HEK293 (cell line): ENCODE results near the gene MED10.

Experiments
- CTCF ChIA-PET: fragments of 350-600 bp; formaldehyde crosslinking; extraction: SDS; loops from one replicate; lab custom pipeline; 2021; ENCODE audit warnings: antibody characterized with exemption; lab: Yijun Ruan, JAX
- POLR2A ChIA-PET: fragments of 300-600 bp; formaldehyde crosslinking; extraction: SDS; loops from one replicate; lab custom pipeline; 2020; ENCODE audit warnings: antibody characterized with exemption, inconsistent platforms; lab: Yijun Ruan, JAX
- H3K27ac ChIP-seq: fragments of 200-500 bp; sonication (Bioruptor generic); 2 replicates; pipeline ENCODE4 v1.5.1; 2014; ENCODE audit warnings: low read depth, low read length, control low read depth, inconsistent platforms; ENCODE audit errors: extremely low read depth
- H3K36me3 ChIP-seq, 2 experiments: fragments of 200-500 bp in 1 of 2; sonication (Bioruptor generic) in 1 of 2; 1 replicate in 1 of 2; 2 replicates in 1 of 2; pipeline ENCODE4 v1.5.1; 2014 to 2017; ENCODE audit warnings: inconsistent platforms in 2 of 2, low read length in 2 of 2; ENCODE audit not compliant: control insufficient read depth in 2 of 2, insufficient read depth in 1 of 2
- H3K4me1 ChIP-seq: fragments of 200-500 bp; sonication (Bioruptor generic); 2 replicates; pipeline ENCODE4 v1.5.1; 2014; ENCODE audit warnings: mild to moderate bottlenecking, low read length, inconsistent platforms; ENCODE audit not compliant: control insufficient read depth, insufficient read depth
- H3K4me3 ChIP-seq: 2 replicates; pipeline ENCODE4 v1.5.1; 2011; ENCODE audit warnings: low read depth, mild to moderate bottlenecking, control low read depth, low read length, moderate library complexity
- H3K9me3 ChIP-seq: fragments of 200-500 bp; sonication (Bioruptor generic); 2 replicates; pipeline ENCODE4 v1.5.1; 2014; ENCODE audit warnings: low read depth, low read length, inconsistent platforms; ENCODE audit not compliant: control insufficient read depth, insufficient read depth
- IKZF3 ChIP-seq: fragments of 450-650 bp; IDR thresholded peaks from 2 replicates; pipeline ENCODE4 v1.5.0; 2018; ENCODE audit warnings: missing biosample characterization, mild to moderate bottlenecking, missing genetic modification characterization, moderate library complexity
- KLF10 ChIP-seq: fragments of 450-650 bp; IDR thresholded peaks from 2 replicates; pipeline ENCODE4 v1.5.1; 2018; ENCODE audit warnings: missing biosample characterization, mild to moderate bottlenecking, missing genetic modification characterization
- KLF7 ChIP-seq: fragments of 450-650 bp; formaldehyde crosslinking; IDR thresholded peaks from 2 replicates; pipeline ENCODE4 v1.5.1; 2016; ENCODE audit warnings: missing biosample characterization, missing genetic modification characterization, borderline replicate concordance
- OSR2 ChIP-seq: fragments of 450-650 bp; formaldehyde crosslinking; IDR thresholded peaks from 2 replicates; pipeline ENCODE4 v1.5.1; 2016; ENCODE audit warnings: missing biosample characterization, missing genetic modification characterization
- SETDB1 ChIP-seq: IDR thresholded peaks from one replicate; pipeline ENCODE4 v1.6.1; 2017; ENCODE audit warnings: mild to moderate bottlenecking, low read length, moderate library complexity, mixed read lengths; ENCODE audit not compliant: insufficient read length
- ZBTB21 ChIP-seq: fragments of 450-650 bp; formaldehyde crosslinking; IDR thresholded peaks from 2 replicates; pipeline ENCODE4 v1.5.1; 2017; ENCODE audit warnings: missing biosample characterization, missing genetic modification characterization
- ZBTB8A ChIP-seq: fragments of 450-650 bp; formaldehyde crosslinking; IDR thresholded peaks from 2 replicates; pipeline ENCODE4 v1.5.1; 2016; ENCODE audit warnings: missing biosample characterization, missing genetic modification characterization
- ZFP3 ChIP-seq: fragments of 450-650 bp; formaldehyde crosslinking; IDR thresholded peaks from 2 replicates; pipeline ENCODE4 v1.5.1; 2016; ENCODE audit warnings: low read depth, missing biosample characterization, missing genetic modification characterization
- ZNF140 ChIP-seq: fragments of 450-650 bp; formaldehyde crosslinking; IDR thresholded peaks from 2 replicates; pipeline ENCODE4 v1.5.1; 2016; ENCODE audit warnings: missing biosample characterization, missing genetic modification characterization
- ZNF184 ChIP-seq: fragments of 450-650 bp; IDR thresholded peaks from 2 replicates; pipeline ENCODE4 v1.5.1; 2018; ENCODE audit warnings: missing biosample characterization, mild to moderate bottlenecking, missing genetic modification characterization
- ZNF266 ChIP-seq: fragments of 450-650 bp; formaldehyde crosslinking; IDR thresholded peaks from 2 replicates; pipeline ENCODE4 v1.5.1; 2016; ENCODE audit warnings: missing biosample characterization, missing genetic modification characterization, low read depth
- ZNF335 ChIP-seq: fragments of 450-650 bp; formaldehyde crosslinking; conservative IDR thresholded peaks from 2 replicates; pipeline ENCODE4 v1.5.1; 2016; ENCODE audit warnings: missing biosample characterization, missing genetic modification characterization
- ZNF366 ChIP-seq: fragments of 450-650 bp; formaldehyde crosslinking; conservative IDR thresholded peaks from 2 replicates; pipeline ENCODE4 v1.5.1; 2016; ENCODE audit warnings: missing biosample characterization, missing genetic modification characterization
- ZNF518A ChIP-seq: fragments of 450-650 bp; formaldehyde crosslinking; conservative IDR thresholded peaks from 2 replicates; pipeline ENCODE4 v1.5.1; 2016; ENCODE audit warnings: low read depth, missing biosample characterization, missing genetic modification characterization
- ZNF544 ChIP-seq: fragments of 450-650 bp; formaldehyde crosslinking; IDR thresholded peaks from 2 replicates; pipeline ENCODE4 v1.5.0; 2017; ENCODE audit warnings: missing biosample characterization, missing genetic modification characterization
- ZNF768 ChIP-seq: fragments of 450-650 bp; formaldehyde crosslinking; IDR thresholded peaks from 2 replicates; pipeline ENCODE4 v1.5.1; 2018; ENCODE audit warnings: missing biosample characterization, mild to moderate bottlenecking, missing genetic modification characterization
- TF ChIP-seq, protein P1 (sequence below): fragments of 450-650 bp; formaldehyde crosslinking; IDR thresholded peaks from 2 replicates; pipeline ENCODE4 v1.5.1; 2016; ENCODE audit warnings: missing biosample characterization, missing genetic modification characterization
- TF ChIP-seq, protein P2 (sequence below): fragments of 450-650 bp; formaldehyde crosslinking; IDR thresholded peaks from 2 replicates; pipeline ENCODE4 v1.5.1; 2016; ENCODE audit warnings: missing biosample characterization, missing genetic modification characterization
- TF ChIP-seq, protein P3 (sequence below): fragments of 450-650 bp; formaldehyde crosslinking; IDR thresholded peaks from 2 replicates; pipeline ENCODE4; 2016; ENCODE audit warnings: missing biosample characterization, missing genetic modification characterization
- TF ChIP-seq, protein P4 (sequence below): fragments of 450-650 bp; formaldehyde crosslinking; IDR thresholded peaks from 2 replicates; pipeline ENCODE4 v1.5.1; 2016; ENCODE audit warnings: missing biosample characterization, missing genetic modification characterization

Gene MED10

GRCh38 chr5:6391151-6391550 is 12.8 kb upstream of the MED10 start:
- Histone ChIP-seq H3K9me3 (no peaks in the 10 kb centered on the region), H3K4me3 (no peak overlapping the region), H3K27ac (no peak overlapping the region), H3K4me1 (no peaks in the 10 kb centered on the region), H3K36me3 (no peaks in the 10 kb centered on the region)
- TF ChIP-seq, protein P1, sequence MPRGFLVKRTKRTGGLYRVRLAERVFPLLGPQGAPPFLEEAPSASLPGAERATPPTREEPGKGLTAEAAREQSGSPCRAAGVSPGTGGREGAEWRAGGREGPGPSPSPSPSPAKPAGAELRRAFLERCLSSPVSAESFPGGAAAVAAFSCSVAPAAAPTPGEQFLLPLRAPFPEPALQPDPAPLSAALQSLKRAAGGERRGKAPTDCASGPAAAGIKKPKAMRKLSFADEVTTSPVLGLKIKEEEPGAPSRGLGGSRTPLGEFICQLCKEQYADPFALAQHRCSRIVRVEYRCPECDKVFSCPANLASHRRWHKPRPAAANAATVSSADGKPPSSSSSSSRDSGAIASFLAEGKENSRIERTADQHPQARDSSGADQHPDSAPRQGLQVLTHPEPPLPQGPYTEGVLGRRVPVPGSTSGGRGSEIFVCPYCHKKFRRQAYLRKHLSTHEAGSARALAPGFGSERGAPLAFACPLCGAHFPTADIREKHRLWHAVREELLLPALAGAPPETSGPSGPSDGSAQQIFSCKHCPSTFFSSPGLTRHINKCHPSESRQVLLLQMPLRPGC (tag by site-specific recombination) = no peak
- TF ChIP-seq ZNF518A (tag by site-specific recombination) = no peak
- no peak for TF ChIP-seq ZFP3 (tag by site-specific recombination)
- no peak for TF ChIP-seq ZNF544 (tag by site-specific recombination)
- TF ChIP-seq KLF10 (tag by site-specific recombination) = no peak
- no peak for TF ChIP-seq ZBTB21 (tag by site-specific recombination)
- TF ChIP-seq, protein P2, sequence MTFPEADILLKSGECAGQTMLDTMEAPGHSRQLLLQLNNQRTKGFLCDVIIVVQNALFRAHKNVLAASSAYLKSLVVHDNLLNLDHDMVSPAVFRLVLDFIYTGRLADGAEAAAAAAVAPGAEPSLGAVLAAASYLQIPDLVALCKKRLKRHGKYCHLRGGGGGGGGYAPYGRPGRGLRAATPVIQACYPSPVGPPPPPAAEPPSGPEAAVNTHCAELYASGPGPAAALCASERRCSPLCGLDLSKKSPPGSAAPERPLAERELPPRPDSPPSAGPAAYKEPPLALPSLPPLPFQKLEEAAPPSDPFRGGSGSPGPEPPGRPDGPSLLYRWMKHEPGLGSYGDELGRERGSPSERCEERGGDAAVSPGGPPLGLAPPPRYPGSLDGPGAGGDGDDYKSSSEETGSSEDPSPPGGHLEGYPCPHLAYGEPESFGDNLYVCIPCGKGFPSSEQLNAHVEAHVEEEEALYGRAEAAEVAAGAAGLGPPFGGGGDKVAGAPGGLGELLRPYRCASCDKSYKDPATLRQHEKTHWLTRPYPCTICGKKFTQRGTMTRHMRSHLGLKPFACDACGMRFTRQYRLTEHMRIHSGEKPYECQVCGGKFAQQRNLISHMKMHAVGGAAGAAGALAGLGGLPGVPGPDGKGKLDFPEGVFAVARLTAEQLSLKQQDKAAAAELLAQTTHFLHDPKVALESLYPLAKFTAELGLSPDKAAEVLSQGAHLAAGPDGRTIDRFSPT = no peak
- TF ChIP-seq IKZF3 (tag by site-specific recombination) = no peak
- TF ChIP-seq KLF7 = no peak
- no peak for TF ChIP-seq SETDB1
- TF ChIP-seq ZNF335 (tag by site-specific recombination) = no peak
- TF ChIP-seq ZNF768 = no peak
- TF ChIP-seq ZNF184 (tag by site-specific recombination) = no peak
- no peak for TF ChIP-seq ZNF366 (tag by site-specific recombination)
- TF ChIP-seq, protein P3, sequence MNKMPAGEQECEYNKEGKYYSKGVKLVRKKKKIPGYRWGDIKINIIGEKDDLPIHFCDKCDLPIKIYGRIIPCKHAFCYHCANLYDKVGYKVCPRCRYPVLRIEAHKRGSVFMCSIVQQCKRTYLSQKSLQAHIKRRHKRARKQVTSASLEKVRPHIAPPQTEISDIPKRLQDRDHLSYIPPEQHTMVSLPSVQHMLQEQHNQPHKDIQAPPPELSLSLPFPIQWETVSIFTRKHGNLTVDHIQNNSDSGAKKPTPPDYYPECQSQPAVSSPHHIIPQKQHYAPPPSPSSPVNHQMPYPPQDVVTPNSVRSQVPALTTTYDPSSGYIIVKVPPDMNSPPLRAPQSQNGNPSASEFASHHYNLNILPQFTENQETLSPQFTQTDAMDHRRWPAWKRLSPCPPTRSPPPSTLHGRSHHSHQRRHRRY = no peak
- TF ChIP-seq ZNF266 (tag by site-specific recombination) = no peak
- no peak for TF ChIP-seq ZBTB8A
- no peak for TF ChIP-seq OSR2 (tag by site-specific recombination)
- TF ChIP-seq, protein P4, sequence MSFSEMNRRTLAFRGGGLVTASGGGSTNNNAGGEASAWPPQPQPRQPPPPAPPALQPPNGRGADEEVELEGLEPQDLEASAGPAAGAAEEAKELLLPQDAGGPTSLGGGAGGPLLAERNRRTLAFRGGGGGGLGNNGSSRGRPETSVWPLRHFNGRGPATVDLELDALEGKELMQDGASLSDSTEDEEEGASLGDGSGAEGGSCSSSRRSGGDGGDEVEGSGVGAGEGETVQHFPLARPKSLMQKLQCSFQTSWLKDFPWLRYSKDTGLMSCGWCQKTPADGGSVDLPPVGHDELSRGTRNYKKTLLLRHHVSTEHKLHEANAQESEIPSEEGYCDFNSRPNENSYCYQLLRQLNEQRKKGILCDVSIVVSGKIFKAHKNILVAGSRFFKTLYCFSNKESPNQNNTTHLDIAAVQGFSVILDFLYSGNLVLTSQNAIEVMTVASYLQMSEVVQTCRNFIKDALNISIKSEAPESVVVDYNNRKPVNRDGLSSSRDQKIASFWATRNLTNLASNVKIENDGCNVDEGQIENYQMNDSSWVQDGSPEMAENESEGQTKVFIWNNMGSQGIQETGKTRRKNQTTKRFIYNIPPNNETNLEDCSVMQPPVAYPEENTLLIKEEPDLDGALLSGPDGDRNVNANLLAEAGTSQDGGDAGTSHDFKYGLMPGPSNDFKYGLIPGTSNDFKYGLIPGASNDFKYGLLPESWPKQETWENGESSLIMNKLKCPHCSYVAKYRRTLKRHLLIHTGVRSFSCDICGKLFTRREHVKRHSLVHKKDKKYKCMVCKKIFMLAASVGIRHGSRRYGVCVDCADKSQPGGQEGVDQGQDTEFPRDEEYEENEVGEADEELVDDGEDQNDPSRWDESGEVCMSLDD (tag by site-specific recombination) = no peak
- TF ChIP-seq ZNF140 = no peak
- POLR2A ChIA-PET = interaction anchor here (1.1 kb wide), 1 partner anchor 13 kb away, joined by 3 read pairs; the partner anchor contains the start of gene MED10
- CTCF ChIA-PET = no interaction called here
